ENCODE measurements around the gene GKN1.

Gene GKN1

GRCh38 chr2:68974251-68974650 lies at the start of gene GKN1:
TSS of gene GKN1 (plus strand) at chr2:68974636. CDS start at chr2:68974678, 42 bp downstream.
- DNase-seq (ENCODE audit: low read depth) = peak; percentile 19
- no peak for TF ChIP-seq CTCF (IDR thresholded peaks at IDR 0.05; ENCODE audit: insufficient read depth, low read depth, low read length, missing control alignments)
- H3K4me3 ChIP-seq (ENCODE audit: low read length) = no peak within 1 kb of the TSS

GRCh38 chr2:68925295-68925896 lies 49.0 kb upstream of the GKN1 start:
- TF ChIP-seq CTCF (IDR thresholded peaks at IDR 0.05; ENCODE audit: insufficient read depth, low read depth, low read length, missing control alignments) = peak; percentile 98
- no peak overlapping the region for H3K4me3 ChIP-seq (ENCODE audit: low read length)
- DNase-seq (ENCODE audit: low read depth) = peak; percentile 72

- H3K4me3 ChIP-seq (ENCODE audit: low read length) = no peak overlapping the region
- DNase-seq (ENCODE audit: low read depth) = no peak
- TF ChIP-seq CTCF (IDR thresholded peaks at IDR 0.05; ENCODE audit: insufficient read depth, low read depth, low read length, missing control alignments) = no peak
Observed at GRCh38 chr2:68926796-68927195, 47.6 kb upstream of the GKN1 start.

- no peak overlapping the region for H3K4me3 ChIP-seq (ENCODE audit: low read length)
- no peak for DNase-seq (ENCODE audit: low read depth)
- TF ChIP-seq CTCF (IDR thresholded peaks at IDR 0.05; ENCODE audit: insufficient read depth, low read depth, low read length, missing control alignments) = no peak
Observed at GRCh38 chr2:68931149-68931711, 43.2 kb upstream of the GKN1 start.

- H3K4me3 ChIP-seq (ENCODE audit: low read length) = no peak overlapping the region
- no peak for DNase-seq (ENCODE audit: low read depth)
- no peak for TF ChIP-seq CTCF (IDR thresholded peaks at IDR 0.05; ENCODE audit: insufficient read depth, low read depth, low read length, missing control alignments)
Observed at GRCh38 chr2:68931799-68932198, 42.6 kb upstream of the GKN1 start.

GRCh38 chr2:68932402-68932801 lies 42.0 kb upstream of the GKN1 start:
- no peak for DNase-seq (ENCODE audit: low read depth)
- H3K4me3 ChIP-seq (ENCODE audit: low read length) = no peak overlapping the region
- TF ChIP-seq CTCF (IDR thresholded peaks at IDR 0.05; ENCODE audit: insufficient read depth, low read depth, low read length, missing control alignments) = no peak

GRCh38 chr2:68934021-68934420 lies 40.4 kb upstream of the GKN1 start:
- DNase-seq (ENCODE audit: low read depth) = no peak
- no peak for TF ChIP-seq CTCF (IDR thresholded peaks at IDR 0.05; ENCODE audit: insufficient read depth, low read depth, low read length, missing control alignments)
- H3K4me3 ChIP-seq (ENCODE audit: low read length) = no peak overlapping the region
